ENCODE data around the gene CMSS1.

CMSS1 gene

DNA sequence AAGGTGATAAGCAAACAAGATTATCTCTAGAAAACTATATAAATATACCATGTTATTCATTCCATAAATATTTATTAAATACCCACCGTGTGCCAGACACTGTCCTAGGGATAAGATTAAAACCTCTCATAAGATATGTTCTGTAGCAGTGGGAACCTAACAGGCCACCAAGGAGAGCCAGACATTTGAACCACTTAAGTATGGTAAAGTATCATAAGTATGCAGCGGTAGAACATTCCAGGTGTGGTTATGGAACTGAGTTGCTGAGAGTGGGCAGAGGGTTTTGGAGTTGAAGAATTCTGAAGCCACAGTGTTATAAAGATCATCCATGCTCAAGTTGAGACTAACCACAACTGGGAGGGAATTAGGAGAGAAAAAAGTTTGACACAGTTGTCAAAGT, 282.0 kb downstream of the CMSS1 start:
- H3K27ac ChIP-seq: no peak overlapping the region
- DNase-seq (ENCODE audit: low spot score): no peak
- CTCF ChIA-PET: interaction anchor here (0.7 kb wide), 1 partner anchor 9 kb away, joined by 3 read pairs; no protein-coding TSS in a partner anchor
- POLR2A ChIA-PET (ENCODE audit: low non-redundant PET): no interaction called here
- TF ChIP-seq, protein P1, sequence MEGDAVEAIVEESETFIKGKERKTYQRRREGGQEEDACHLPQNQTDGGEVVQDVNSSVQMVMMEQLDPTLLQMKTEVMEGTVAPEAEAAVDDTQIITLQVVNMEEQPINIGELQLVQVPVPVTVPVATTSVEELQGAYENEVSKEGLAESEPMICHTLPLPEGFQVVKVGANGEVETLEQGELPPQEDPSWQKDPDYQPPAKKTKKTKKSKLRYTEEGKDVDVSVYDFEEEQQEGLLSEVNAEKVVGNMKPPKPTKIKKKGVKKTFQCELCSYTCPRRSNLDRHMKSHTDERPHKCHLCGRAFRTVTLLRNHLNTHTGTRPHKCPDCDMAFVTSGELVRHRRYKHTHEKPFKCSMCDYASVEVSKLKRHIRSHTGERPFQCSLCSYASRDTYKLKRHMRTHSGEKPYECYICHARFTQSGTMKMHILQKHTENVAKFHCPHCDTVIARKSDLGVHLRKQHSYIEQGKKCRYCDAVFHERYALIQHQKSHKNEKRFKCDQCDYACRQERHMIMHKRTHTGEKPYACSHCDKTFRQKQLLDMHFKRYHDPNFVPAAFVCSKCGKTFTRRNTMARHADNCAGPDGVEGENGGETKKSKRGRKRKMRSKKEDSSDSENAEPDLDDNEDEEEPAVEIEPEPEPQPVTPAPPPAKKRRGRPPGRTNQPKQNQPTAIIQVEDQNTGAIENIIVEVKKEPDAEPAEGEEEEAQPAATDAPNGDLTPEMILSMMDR (conservative IDR thresholded peaks at IDR 0.05; ENCODE audit: low read depth): no peak

DNA sequence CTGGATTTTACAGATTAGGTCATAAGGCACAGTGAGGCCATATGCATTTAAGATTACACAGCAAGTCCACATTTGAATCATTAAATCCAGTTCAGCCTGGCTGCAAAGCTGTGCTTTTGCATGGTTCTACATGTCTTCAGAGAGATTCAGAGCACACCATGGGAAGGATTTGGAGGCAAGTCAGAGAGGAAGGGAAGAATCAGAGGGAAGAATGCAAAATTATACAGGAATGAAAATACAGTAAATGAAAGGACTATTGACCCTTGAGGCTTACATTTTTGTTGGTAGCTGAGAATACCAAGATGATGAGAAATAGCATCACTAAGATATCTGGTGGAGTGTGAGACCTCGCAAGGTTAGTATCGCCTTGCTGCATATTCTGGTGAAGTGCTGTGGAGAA, 282.8 kb downstream of the CMSS1 start:
- CTCF ChIA-PET: no interaction called here

DNA sequence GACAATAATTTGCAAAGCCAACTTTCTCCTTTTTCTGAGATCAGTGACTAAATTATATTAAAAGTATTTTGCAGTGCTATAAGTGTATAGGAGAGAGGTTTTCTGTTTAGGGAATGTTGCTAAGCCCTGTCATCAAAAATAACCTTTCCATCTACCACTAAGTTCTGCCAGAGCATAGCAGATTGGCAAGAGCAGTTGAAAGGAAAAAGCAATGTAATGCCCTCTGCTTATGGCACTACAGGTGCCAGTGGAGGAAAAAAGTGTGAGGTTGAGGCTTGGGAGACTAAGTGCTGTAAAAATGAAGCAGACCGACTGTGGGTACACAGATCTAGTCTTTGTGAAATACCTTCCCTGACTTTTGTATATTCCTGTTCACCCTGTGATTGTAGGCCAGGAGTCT, 285.1 kb downstream of the CMSS1 start:
- TF ChIP-seq, protein P1 (conservative IDR thresholded peaks at IDR 0.05; ENCODE audit: low read depth): no peak

More for the DNA sequence above, 282.8 kb downstream of the CMSS1 start:
- POLR2A ChIA-PET (ENCODE audit: low non-redundant PET): no interaction called here
- TF ChIP-seq, protein P1 (conservative IDR thresholded peaks at IDR 0.05; ENCODE audit: low read depth): no peak
- no peak overlapping the region for H3K27ac ChIP-seq
- DNase-seq (ENCODE audit: low spot score): no peak

DNA sequence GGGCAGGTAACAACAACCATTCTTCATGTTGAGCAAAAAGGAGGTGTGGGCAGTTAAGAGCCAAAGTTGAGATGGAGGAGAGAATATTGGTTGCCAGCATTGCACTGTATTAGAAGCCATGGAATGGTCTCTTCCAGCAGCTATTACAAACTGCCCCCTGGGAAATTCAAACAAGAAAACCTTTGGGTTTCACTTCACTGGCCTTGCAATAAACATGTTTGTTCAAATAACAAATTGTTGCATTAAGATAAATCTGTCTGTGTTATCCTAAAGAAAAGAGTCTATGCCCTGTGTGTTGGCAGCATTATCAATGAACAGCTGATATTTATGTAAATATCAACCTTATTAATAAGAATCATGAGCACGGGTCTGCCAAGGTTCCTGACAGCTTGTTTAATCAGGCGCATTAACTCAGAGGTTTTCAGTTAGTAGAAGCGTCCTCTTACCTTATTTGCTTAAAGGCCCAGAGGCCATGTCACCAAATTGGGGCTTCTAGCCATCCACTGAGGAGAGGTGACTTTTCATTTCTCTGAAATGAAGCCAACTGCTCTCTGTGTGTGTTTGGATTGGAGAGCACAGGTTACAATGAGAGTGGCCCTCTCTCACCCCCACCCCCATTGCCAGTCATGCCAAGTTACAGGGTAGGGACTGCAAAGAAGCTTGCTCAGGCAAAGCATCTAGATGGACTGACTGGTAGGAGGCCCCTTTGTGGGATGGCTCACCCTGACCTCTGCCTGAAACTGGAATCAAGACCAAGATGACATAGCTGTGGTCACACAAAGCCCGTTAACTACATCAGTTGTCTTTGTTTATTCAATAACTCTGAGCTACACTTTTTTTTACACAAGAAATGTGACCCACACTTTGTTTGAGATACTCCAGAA, 286.1 kb downstream of the CMSS1 start:
- TF ChIP-seq, protein P1 (conservative IDR thresholded peaks at IDR 0.05; ENCODE audit: low read depth): no peak
- POLR2A ChIA-PET (ENCODE audit: low non-redundant PET): no interaction called here
- no peak overlapping the region for H3K27ac ChIP-seq
- no peak for DNase-seq (ENCODE audit: low spot score)
- CTCF ChIA-PET: no interaction called here

More for the DNA sequence above, 285.1 kb downstream of the CMSS1 start:
- ChIA-PET POLR2A (ENCODE audit: low non-redundant PET) (no interaction called here), CTCF (interaction anchor here (0.5 kb wide), 1 partner anchor 271 kb away, joined by 9 read pairs; no protein-coding TSS in a partner anchor)
- DNase-seq (ENCODE audit: low spot score): no peak
- H3K27ac ChIP-seq: no peak overlapping the region

DNA sequence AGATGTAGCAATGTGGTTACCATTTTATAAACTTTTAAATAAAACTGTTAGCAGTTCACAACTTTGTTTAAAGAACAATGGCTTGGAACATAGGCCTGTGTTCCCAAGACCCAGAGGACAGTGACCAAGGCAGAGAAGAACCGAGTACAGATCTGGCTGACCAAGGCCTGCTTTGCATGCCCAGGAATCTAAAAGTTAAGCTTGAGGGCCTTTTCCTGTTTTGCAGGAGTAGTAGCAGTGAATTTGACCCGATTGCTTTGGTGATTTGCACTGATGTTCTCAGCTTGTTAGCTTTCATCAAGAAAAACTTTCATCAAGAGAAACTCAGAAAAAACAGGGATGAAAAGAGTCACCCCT, 286.8 kb downstream of the CMSS1 start:
- CTCF ChIA-PET: interaction anchor here (0.6 kb wide), 1 partner anchor 62 kb away, joined by 5 read pairs; no protein-coding TSS in a partner anchor
- POLR2A ChIA-PET (ENCODE audit: low non-redundant PET): no interaction called here
- TF ChIP-seq, protein P1 (conservative IDR thresholded peaks at IDR 0.05; ENCODE audit: low read depth): no peak
- H3K27ac ChIP-seq: no peak overlapping the region
- DNase-seq (ENCODE audit: low spot score): no peak

DNA sequence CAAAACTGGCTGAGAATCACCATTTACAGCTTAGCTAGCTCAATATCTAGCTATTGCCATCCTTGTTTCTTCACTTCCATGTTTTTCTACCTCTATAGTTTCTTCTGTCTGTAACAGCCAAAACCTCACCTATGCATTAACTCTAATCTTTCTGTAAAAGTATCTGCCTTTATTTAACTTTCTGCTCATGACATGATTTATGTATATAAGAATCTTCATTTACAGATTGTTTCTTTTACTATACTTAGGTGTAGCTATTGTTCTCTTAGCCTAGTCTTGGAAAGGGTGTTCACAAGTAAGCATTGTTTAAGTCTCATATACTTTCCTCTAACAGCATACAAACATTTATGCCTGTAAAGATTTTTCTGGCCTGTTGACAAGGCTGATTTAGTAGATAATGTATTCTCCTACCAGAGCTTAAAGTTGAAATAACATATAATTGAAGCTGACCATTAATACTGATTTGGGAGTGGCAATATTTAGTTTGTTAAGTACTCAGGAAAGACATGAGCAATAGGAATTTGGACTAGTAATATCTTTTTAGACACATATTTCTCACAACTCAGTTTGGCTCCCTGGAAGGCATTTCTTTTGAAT, 287.3 kb downstream of the CMSS1 start:
- no peak overlapping the region for H3K27ac ChIP-seq
- ChIA-PET POLR2A (ENCODE audit: low non-redundant PET) (no interaction called here), CTCF (interaction anchor here (0.6 kb wide), 1 partner anchor 63 kb away, joined by 5 read pairs; no protein-coding TSS in a partner anchor)
- TF ChIP-seq, protein P1 (conservative IDR thresholded peaks at IDR 0.05; ENCODE audit: low read depth): no peak
- no peak for DNase-seq (ENCODE audit: low spot score)

All from RWPE1 (cell line).